PC-3 (cell line): ENCODE data around the gene EN2. TPM values are rescaled to one million over a fixed set of nuclear protein-coding genes. Genes with fewer than 3 reads are reported as not detected.

Experiments used
- ATAC-seq: fragments of 200-7000 bp; cut with Tn5 transposase; 2 replicates; pipeline ENCODE4 v1.9.1; 2020; ENCODE audit warnings: mild to moderate bottlenecking, moderate library complexity
- BruUV-seq: library from RNA; stranded (reverse); fragments of 400-500 nt; replicated peaks from 2 replicates; lab custom pipeline; 2021; lab: Mats Ljungman, UMichigan
- CTCF ChIA-PET: fragments of 300-600 bp; sonication (Branson Sonifier 250); formaldehyde crosslinking; loops from one replicate; lab custom pipeline; 2022; ENCODE audit warnings: antibody characterized with exemption; lab: Charles Lee
- POLR2A ChIA-PET: fragments of 300-600 bp; sonication (Branson Sonifier 250); formaldehyde crosslinking; loops from one replicate; lab custom pipeline; 2022; ENCODE audit warnings: antibody characterized with exemption; ENCODE audit not compliant: unreplicated experiment; lab: Charles Lee
- DNase-seq: peaks from one replicate; pipeline ENCODE4 v3.0.0-alpha.2; 2015
- H2AFZ ChIP-seq: fragments of 300-600 bp; sonication (generic); 2 replicates; pipeline ENCODE4 v1.6.0; 2016; ENCODE audit warnings: antibody characterized with exemption, low read length
- H3F3A ChIP-seq: fragments of 300-600 bp; sonication (generic); one replicate; pipeline ENCODE4 v1.6.0; 2017; ENCODE audit warnings: antibody characterized with exemption, low read length, control low read depth, mild to moderate bottlenecking; ENCODE audit not compliant: unreplicated experiment
- H3K27ac ChIP-seq: fragments of 300-600 bp; sonication (generic); 2 replicates; pipeline ENCODE4 v1.5.1; 2016; ENCODE audit warnings: mild to moderate bottlenecking, low read length
- H3K27me3 ChIP-seq: fragments of 300-600 bp; sonication (generic); 2 replicates; pipeline ENCODE4 v1.6.1; 2016; ENCODE audit warnings: low read length, mixed read lengths
- H3K36me3 ChIP-seq: fragments of 300-600 bp; sonication (generic); 2 replicates; pipeline ENCODE4 v1.6.1; 2016; ENCODE audit warnings: low read depth, mixed run types, low read length, mixed read lengths
- H3K4me1 ChIP-seq: fragments of 300-600 bp; sonication (generic); 2 replicates; pipeline ENCODE4 v1.5.1; 2016; ENCODE audit warnings: low read length; ENCODE audit not compliant: insufficient read depth
- H3K4me2 ChIP-seq: fragments of 300-600 bp; sonication (generic); 2 replicates; pipeline ENCODE4 v1.6.0; 2016; ENCODE audit warnings: low read length
- H3K4me3 ChIP-seq: fragments of 300-600 bp; sonication (generic); 2 replicates; pipeline ENCODE4 v1.5.1; 2016; ENCODE audit warnings: mild to moderate bottlenecking, low read length, mixed read lengths
- H3K79me2 ChIP-seq: fragments of 300-600 bp; sonication (generic); 2 replicates; pipeline ENCODE4 v1.6.1; 2017; ENCODE audit warnings: low read length, mixed read lengths
- H3K9ac ChIP-seq: fragments of 300-600 bp; sonication (generic); 2 replicates; pipeline ENCODE4 v1.6.0; 2016; ENCODE audit warnings: mild to moderate bottlenecking, low read length
- H3K9me2 ChIP-seq: fragments of 300-600 bp; sonication (generic); replicated peaks from 2 replicates; pipeline ENCODE4 v1.6.1; 2016; ENCODE audit warnings: mixed run types, low read length, mixed read lengths
- H3K9me3 ChIP-seq: fragments of 300-600 bp; sonication (generic); 2 replicates; pipeline ENCODE4 v1.6.1; 2016; ENCODE audit warnings: low read length, mixed read lengths
- H4K20me1 ChIP-seq: fragments of 300-600 bp; sonication (generic); 2 replicates; pipeline ENCODE4 v1.6.1; 2016; ENCODE audit warnings: low read length, mixed read lengths
- CTCF ChIP-seq: fragments of 300-600 bp; sonication (generic); conservative IDR thresholded peaks from 2 replicates; pipeline ENCODE4 v1.5.1; 2017; ENCODE audit warnings: antibody characterized with exemption, low read depth, mild to moderate bottlenecking, low read length
- EZH2 ChIP-seq: fragments of 300-600 bp; sonication (generic); IDR thresholded peaks from one replicate; pipeline ENCODE4 v1.6.1; 2017; ENCODE audit warnings: antibody characterized with exemption, mild to moderate bottlenecking, low read length; ENCODE audit not compliant: unreplicated experiment
- EZH2phosphoT487 ChIP-seq: fragments of 300-600 bp; sonication (generic); IDR thresholded peaks from 2 replicates; pipeline ENCODE4 v1.6.1; 2018; ENCODE audit warnings: mild to moderate bottlenecking, antibody characterized with exemption, low read length, borderline replicate concordance
- intact Hi-C: fragments of 100-400 bp; cut with micrococcal nuclease; formaldehyde crosslinking; loops from 2 replicates; pipeline ENCODE4 v1.9.0; 2023
- total RNA-seq: library from RNA; depleted of rRNA; stranded (reverse); fragments of >200 nt; gene quantifications from 2 replicates; pipeline ENCODE4 v1.2.3, GENCODE V29; 2014

Gene EN2
- total RNA-seq, 1 experiment from 2014 or later = 2.3 TPM

GRCh38 chr7:155507576-155507975, 49.6 kb downstream of the EN2 start:
- intact Hi-C loops = no loop called here
- H3K4me1 ChIP-seq = no peaks in the 10 kb centered on the region
- DNase-seq (no peak), ATAC-seq (no peak)
- no peaks in the 10 kb centered on the region for H3K79me2 ChIP-seq
- no peak overlapping the region for H3K4me2 ChIP-seq
- peaks cover 100% of the 10 kb centered on the region for H3K27me3 ChIP-seq
- H2AFZ ChIP-seq = no peak overlapping the region
- no TSS peak for BruUV-seq
- no peaks in the 10 kb centered on the region for H3K9me3 ChIP-seq
- no peaks in the 10 kb centered on the region for H3F3A ChIP-seq
- ChIA-PET CTCF (no interaction called here), POLR2A (no interaction called here)
- H3K9me2 ChIP-seq = no peaks in the 10 kb centered on the region
- H4K20me1 ChIP-seq = no peaks in the 10 kb centered on the region
- no peak overlapping the region for H3K4me3 ChIP-seq
- TF ChIP-seq EZH2phosphoT487 = no peak; the same call in 1 of the 2 replicates
- TF ChIP-seq EZH2 = no peak
- TF ChIP-seq CTCF = no peak
- no peak overlapping the region for H3K27ac ChIP-seq
- H3K36me3 ChIP-seq = no peaks in the 10 kb centered on the region
- H3K9ac ChIP-seq = no peak overlapping the region

- H3F3A ChIP-seq = no peaks in the 10 kb centered on the region
- no peak for DNase-seq
- H3K4me3 ChIP-seq = no peak overlapping the region
- H3K36me3 ChIP-seq = no peaks in the 10 kb centered on the region
- BruUV-seq = no TSS peak
- H4K20me1 ChIP-seq = no peaks in the 10 kb centered on the region
- intact Hi-C loops = no loop called here
- H3K27me3 ChIP-seq = peaks cover 100% of the 10 kb centered on the region
- no peaks in the 10 kb centered on the region for H3K79me2 ChIP-seq
- TF ChIP-seq CTCF (no peak), EZH2phosphoT487 (no peak), EZH2 (no peak)
- H3K9ac ChIP-seq = no peak overlapping the region
- no peaks in the 10 kb centered on the region for H3K9me2 ChIP-seq
- no peaks in the 10 kb centered on the region for H3K9me3 ChIP-seq
- H2AFZ ChIP-seq = no peak overlapping the region
- no peak overlapping the region for H3K27ac ChIP-seq
- no peaks in the 10 kb centered on the region for H3K4me1 ChIP-seq
- ChIA-PET POLR2A (no interaction called here), CTCF (no interaction called here)
- no peak overlapping the region for H3K4me2 ChIP-seq
- no peak for ATAC-seq
Observed at GRCh38 chr7:155508376-155509358, 50.7 kb downstream of the EN2 start.

- no peak overlapping the region for H3K4me3 ChIP-seq
- H3K27ac ChIP-seq = no peak overlapping the region
- H3K27me3 ChIP-seq = peaks cover 100% of the 10 kb centered on the region
- BruUV-seq = no TSS peak
- ATAC-seq (no peak), DNase-seq (no peak)
- no peaks in the 10 kb centered on the region for H3K36me3 ChIP-seq
- no peaks in the 10 kb centered on the region for H3K79me2 ChIP-seq
- no peaks in the 10 kb centered on the region for H3K9me3 ChIP-seq
- CTCF ChIA-PET = no interaction called here
- H3K9ac ChIP-seq = no peak overlapping the region
- intact Hi-C loops = no loop called here
- 0 out of 2 replicates have a peak, but pooled peaks cover 5% of the 10 kb centered on the region for H4K20me1 ChIP-seq
- H3K4me1 ChIP-seq = no peaks in the 10 kb centered on the region
- POLR2A ChIA-PET = no interaction called here
- no peaks in the 10 kb centered on the region for H3K9me2 ChIP-seq
- H3F3A ChIP-seq = no peaks in the 10 kb centered on the region
- TF ChIP-seq EZH2 (no peak), EZH2phosphoT487 (no peak), CTCF (no peak)
- no peak overlapping the region for H2AFZ ChIP-seq
- H3K4me2 ChIP-seq = no peak overlapping the region
Observed at GRCh38 chr7:155509359-155509724, 51.4 kb downstream of the EN2 start.
